ENCODE measurements around the gene MYO5A. TPM values are rescaled to one million over a fixed set of nuclear protein-coding genes. Genes with fewer than 3 reads are reported as not detected.

Gene MYO5A
- total RNA-seq, 1 donor from 2014 or later: 41.1 TPM

- no peaks in the 10 kb centered on the region for H3K9me3 Mint-ChIP-seq (ENCODE audit: unreplicated experiment)
- H3K27me3 Mint-ChIP-seq (ENCODE audit: unreplicated experiment): no peaks in the 10 kb centered on the region
- no peak overlapping the region for H3K4me3 Mint-ChIP-seq (ENCODE audit: unreplicated experiment)
- H3K27ac Mint-ChIP-seq (ENCODE audit: unreplicated experiment): no peak overlapping the region
- H3K4me1 Mint-ChIP-seq (ENCODE audit: unreplicated experiment): peaks cover 3% of the 10 kb centered on the region
- H3K36me3 Mint-ChIP-seq (ENCODE audit: unreplicated experiment): peaks cover 45% of the 10 kb centered on the region
- DNase-seq (ENCODE audit: extremely low spot score, unreplicated experiment): no peak
- TF ChIP-seq, protein P1, sequence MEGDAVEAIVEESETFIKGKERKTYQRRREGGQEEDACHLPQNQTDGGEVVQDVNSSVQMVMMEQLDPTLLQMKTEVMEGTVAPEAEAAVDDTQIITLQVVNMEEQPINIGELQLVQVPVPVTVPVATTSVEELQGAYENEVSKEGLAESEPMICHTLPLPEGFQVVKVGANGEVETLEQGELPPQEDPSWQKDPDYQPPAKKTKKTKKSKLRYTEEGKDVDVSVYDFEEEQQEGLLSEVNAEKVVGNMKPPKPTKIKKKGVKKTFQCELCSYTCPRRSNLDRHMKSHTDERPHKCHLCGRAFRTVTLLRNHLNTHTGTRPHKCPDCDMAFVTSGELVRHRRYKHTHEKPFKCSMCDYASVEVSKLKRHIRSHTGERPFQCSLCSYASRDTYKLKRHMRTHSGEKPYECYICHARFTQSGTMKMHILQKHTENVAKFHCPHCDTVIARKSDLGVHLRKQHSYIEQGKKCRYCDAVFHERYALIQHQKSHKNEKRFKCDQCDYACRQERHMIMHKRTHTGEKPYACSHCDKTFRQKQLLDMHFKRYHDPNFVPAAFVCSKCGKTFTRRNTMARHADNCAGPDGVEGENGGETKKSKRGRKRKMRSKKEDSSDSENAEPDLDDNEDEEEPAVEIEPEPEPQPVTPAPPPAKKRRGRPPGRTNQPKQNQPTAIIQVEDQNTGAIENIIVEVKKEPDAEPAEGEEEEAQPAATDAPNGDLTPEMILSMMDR (IDR thresholded peaks at IDR 0.05): no peak
These were observed 201.9 kb downstream of the MYO5A start for GRCh38 chr15:52326756-52327155.

DNA sequence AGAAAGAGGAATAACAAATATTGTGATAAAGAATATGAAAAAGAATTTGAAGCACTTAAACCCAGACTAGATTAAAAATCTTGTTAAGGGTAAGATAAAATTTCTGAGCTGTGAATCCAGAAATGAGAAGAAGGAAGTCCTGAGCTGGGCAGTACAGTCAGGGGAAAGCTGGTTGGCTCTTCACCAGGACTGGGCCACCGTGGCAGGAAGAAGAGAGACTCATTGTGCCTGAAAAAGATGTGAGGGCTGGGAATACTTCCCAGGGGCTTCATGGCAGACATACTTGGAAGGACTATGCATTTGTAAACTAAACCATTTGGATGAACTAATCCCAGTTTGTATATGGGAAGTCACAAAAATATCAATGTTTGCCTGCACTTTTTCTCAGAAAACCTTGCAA, 204.6 kb downstream of the MYO5A start:
- Mint-ChIP-seq H3K27me3 (ENCODE audit: unreplicated experiment) (no peaks in the 10 kb centered on the region), H3K9me3 (ENCODE audit: unreplicated experiment) (no peaks in the 10 kb centered on the region), H3K4me3 (ENCODE audit: unreplicated experiment) (no peak overlapping the region), H3K4me1 (ENCODE audit: unreplicated experiment) (no peaks in the 10 kb centered on the region), H3K36me3 (ENCODE audit: unreplicated experiment) (peaks cover 44% of the 10 kb centered on the region), H3K27ac (ENCODE audit: unreplicated experiment) (no peak overlapping the region)
- TF ChIP-seq, protein P1 (IDR thresholded peaks at IDR 0.05): no peak
- no peak for DNase-seq (ENCODE audit: extremely low spot score, unreplicated experiment)

- H3K27me3 Mint-ChIP-seq (ENCODE audit: unreplicated experiment): no peaks in the 10 kb centered on the region
- no peaks in the 10 kb centered on the region for H3K9me3 Mint-ChIP-seq (ENCODE audit: unreplicated experiment)
- TF ChIP-seq, protein P1 (IDR thresholded peaks at IDR 0.05): no peak
- H3K4me3 Mint-ChIP-seq (ENCODE audit: unreplicated experiment): no peak overlapping the region
- DNase-seq (ENCODE audit: extremely low spot score, unreplicated experiment): no peak
- no peak overlapping the region for H3K27ac Mint-ChIP-seq (ENCODE audit: unreplicated experiment)
- no peaks in the 10 kb centered on the region for H3K4me1 Mint-ChIP-seq (ENCODE audit: unreplicated experiment)
- H3K36me3 Mint-ChIP-seq (ENCODE audit: unreplicated experiment): peaks cover 44% of the 10 kb centered on the region
These were observed 209.8 kb downstream of the MYO5A start for GRCh38 chr15:52318729-52319500.

GRCh38 chr15:52317688-52318087, 211.0 kb downstream of the MYO5A start:
- Mint-ChIP-seq H3K36me3 (ENCODE audit: unreplicated experiment) (peaks cover 49% of the 10 kb centered on the region), H3K9me3 (ENCODE audit: unreplicated experiment) (no peaks in the 10 kb centered on the region), H3K4me1 (ENCODE audit: unreplicated experiment) (no peaks in the 10 kb centered on the region), H3K27me3 (ENCODE audit: unreplicated experiment) (no peaks in the 10 kb centered on the region), H3K27ac (ENCODE audit: unreplicated experiment) (no peak overlapping the region), H3K4me3 (ENCODE audit: unreplicated experiment) (no peak overlapping the region)
- TF ChIP-seq, protein P1 (IDR thresholded peaks at IDR 0.05): no peak
- no peak for DNase-seq (ENCODE audit: extremely low spot score, unreplicated experiment)

GRCh38 chr15:52317022-52317421, 211.7 kb downstream of the MYO5A start:
- Mint-ChIP-seq H3K4me3 (ENCODE audit: unreplicated experiment) (no peak overlapping the region), H3K27ac (ENCODE audit: unreplicated experiment) (no peak overlapping the region), H3K36me3 (ENCODE audit: unreplicated experiment) (peaks cover 48% of the 10 kb centered on the region), H3K9me3 (ENCODE audit: unreplicated experiment) (no peaks in the 10 kb centered on the region), H3K27me3 (ENCODE audit: unreplicated experiment) (no peaks in the 10 kb centered on the region), H3K4me1 (ENCODE audit: unreplicated experiment) (no peaks in the 10 kb centered on the region)
- TF ChIP-seq, protein P1 (IDR thresholded peaks at IDR 0.05): no peak
- DNase-seq (ENCODE audit: extremely low spot score, unreplicated experiment): no peak

Measured in osteocyte (in vitro differentiated cells).